HCT116 (cell line): ENCODE results near the gene EZH1. TPM values are rescaled to one million over a fixed set of nuclear protein-coding genes. Genes with fewer than 3 reads are reported as not detected.

Source experiments
- ATAC-seq: fragments of 200-7000 bp; cut with Tn5 transposase; 2 replicates; pipeline ENCODE4 v1.9.1; 2020; ENCODE audit warnings: mild to moderate bottlenecking, moderate library complexity
- BruUV-seq: library from RNA; stranded (reverse); fragments of 400-500 nt; replicated peaks from 2 replicates; lab custom pipeline; 2021; lab: Mats Ljungman, UMichigan
- CTCF ChIA-PET: fragments of 300-600 bp; sonication (Branson Sonifier 250); formaldehyde crosslinking; loops from one replicate; lab custom pipeline; 2021; ENCODE audit warnings: antibody characterized with exemption; lab: Charles Lee
- POLR2A ChIA-PET: fragments of 300-600, 350-600 bp; sonication (Branson Sonifier 250); formaldehyde crosslinking; loops from one replicate; lab custom pipeline; 2021; ENCODE audit warnings: antibody characterized with exemption; lab: Charles Lee
- RAD21 ChIA-PET, 2 experiments: fragments of 300-600 bp; sonication (Branson Sonifier 250); formaldehyde crosslinking; loops; one replicate each; lab custom pipeline; 2023; ENCODE audit warnings: low total read pairs in 2 of 2; ENCODE audit not compliant: uncharacterized antibody in 2 of 2, unreplicated experiment in 2 of 2, low non-redundant PET in 1 of 2; lab: Charles Lee
- DNase-seq: peaks from one replicate; pipeline ENCODE4 v3.0.0-alpha.2; 2010; ENCODE audit warnings: low read depth, low spot score
- H2AFZ ChIP-seq: fragments of 200-600 bp; shearing (Covaris generic), sonication (generic); 2 replicates; pipeline ENCODE4 v1.6.1; 2017; ENCODE audit warnings: low read depth, mixed run types, mixed read lengths, antibody characterized with exemption, low read length; ENCODE audit not compliant: poor library complexity, severe bottlenecking
- H3K27ac ChIP-seq: 2 replicates; pipeline ENCODE4 v1.5.1; 2012; ENCODE audit warnings: low read depth, low read length
- H3K27me3 ChIP-seq: fragments of 200-600 bp; sonication (generic); 2 replicates; pipeline ENCODE4 v1.6.1; 2016; ENCODE audit warnings: mixed run types, low read length, mixed read lengths; ENCODE audit not compliant: insufficient read depth
- H3K36me3 ChIP-seq, 2 experiments: fragments of 200-500 bp in 1 of 2; fragments of 200-600 bp in 1 of 2; sonication (Bioruptor generic) in 1 of 2; sonication (generic) in 1 of 2; 2 replicates each; pipeline versions ENCODE4 v1.5.1 to v1.6.1; 2014 to 2016; ENCODE audit warnings: low read length in 2 of 2, inconsistent platforms in 1 of 2, mixed read lengths in 1 of 2, mixed run types in 1 of 2; ENCODE audit not compliant: insufficient read depth in 2 of 2, control insufficient read depth in 1 of 2
- H3K4me1 ChIP-seq, 2 experiments: fragments of 200-600 bp in 1 of 2; sonication (generic) in 1 of 2; 2 replicates each; pipeline versions ENCODE4 v1.5.1 to v1.6.1; 2012 to 2017; ENCODE audit warnings: low read length in 2 of 2, inconsistent platforms in 1 of 2, mild to moderate bottlenecking in 1 of 2, mixed read lengths in 1 of 2, mixed run types in 1 of 2, moderate library complexity in 1 of 2; ENCODE audit not compliant: insufficient read depth in 2 of 2, control insufficient read depth in 1 of 2
- H3K4me2 ChIP-seq: fragments of 200-600 bp; sonication (generic); 2 replicates; pipeline ENCODE4 v1.6.1; 2017; ENCODE audit warnings: mixed run types, low read length, mixed read lengths
- H3K4me3 ChIP-seq, 2 experiments: fragments of 200-600 bp in 1 of 2; sonication (generic) in 1 of 2; replicated peaks in 1 of 2; 2 replicates each; pipeline ENCODE4 v1.5.1; 2011 to 2016; ENCODE audit warnings: low read length in 2 of 2, control low read depth in 1 of 2, low read depth in 1 of 2, mild to moderate bottlenecking in 1 of 2, mixed read lengths in 1 of 2, mixed run types in 1 of 2
- H3K79me2 ChIP-seq: fragments of 200-600 bp; sonication (generic); 2 replicates; pipeline ENCODE4 v1.6.1; 2017; ENCODE audit warnings: mild to moderate bottlenecking, mixed run types, low read length, moderate library complexity, mixed read lengths; ENCODE audit not compliant: insufficient read depth
- H3K9ac ChIP-seq: fragments of 200-600 bp; sonication (generic); 2 replicates; pipeline ENCODE4 v1.6.1; 2016; ENCODE audit warnings: low read length, mixed read lengths
- H3K9me2 ChIP-seq: fragments of 200-600 bp; sonication (generic), shearing (Covaris generic); 2 replicates; pipeline ENCODE4 v1.6.1; 2017; ENCODE audit warnings: mixed run types, mild to moderate bottlenecking, moderate library complexity; ENCODE audit not compliant: insufficient read depth
- H3K9me3 ChIP-seq, 2 experiments: fragments of 200-500 bp in 1 of 2; fragments of 200-600 bp in 1 of 2; sonication (Bioruptor generic) in 1 of 2; sonication (generic) in 1 of 2; 2 replicates each; pipeline ENCODE4 v1.6.1; 2014 to 2017; ENCODE audit warnings: low read length in 2 of 2, mixed read lengths in 2 of 2, inconsistent platforms in 1 of 2, low read depth in 1 of 2, mild to moderate bottlenecking in 1 of 2, mixed run types in 1 of 2, moderate library complexity in 1 of 2; ENCODE audit not compliant: control insufficient read depth in 1 of 2, insufficient read depth in 1 of 2
- H4K20me1 ChIP-seq: fragments of 200-600 bp; sonication (generic), shearing (Covaris generic); 2 replicates; pipeline ENCODE4 v1.6.1; 2017; ENCODE audit warnings: mixed run types, mild to moderate bottlenecking, moderate library complexity; ENCODE audit not compliant: insufficient read depth
- CBX3 ChIP-seq: IDR thresholded peaks from 2 replicates; pipeline ENCODE4 v1.6.1; 2012; ENCODE audit warnings: low read depth
- ELF1 ChIP-seq: IDR thresholded peaks from 2 replicates; pipeline ENCODE4 v1.6.1; 2012; ENCODE audit warnings: low read depth, borderline replicate concordance
- MAX ChIP-seq: IDR thresholded peaks from 2 replicates; pipeline ENCODE4 v1.6.1; 2012
- POLR2AphosphoS5 ChIP-seq: IDR thresholded peaks from 2 replicates; pipeline ENCODE4 v1.6.1; 2011; ENCODE audit warnings: mild to moderate bottlenecking, low read depth, low read length, moderate library complexity
- YY1 ChIP-seq: IDR thresholded peaks from 2 replicates; pipeline ENCODE4 v1.6.1; 2011; ENCODE audit warnings: low read length, low read depth, moderate library complexity, mild to moderate bottlenecking; ENCODE audit not compliant: insufficient replicate concordance; ENCODE audit errors: extremely low read depth
- intact Hi-C: fragments of 100-400 bp; cut with micrococcal nuclease; formaldehyde crosslinking; loops from 2 replicates; pipeline ENCODE4 v1.10.0; 2022
- total RNA-seq: library from RNA; stranded (reverse); gene quantifications from one replicate; pipeline ENCODE4 v1.2.1, GENCODE V29; 2021; ENCODE audit not compliant: unreplicated experiment

The EZH1 gene
- total RNA-seq, 1 experiment from 2014 or later = 29.3 TPM

GRCh38 chr17:42709561-42709960 lies 35.3 kb downstream of the EZH1 start:
- RAD21 ChIA-PET = no interaction called here
- Histone ChIP-seq H3K4me2 (no peak overlapping the region), H2AFZ (no peak overlapping the region), H4K20me1 (no peaks in the 10 kb centered on the region), H3K4me1 (no peaks in the 10 kb centered on the region), H3K36me3 (peaks cover 40 to 55% of the 10 kb centered on the region in 2 experiments), H3K79me2 (no peaks in the 10 kb centered on the region), H3K27ac (no peak overlapping the region), H3K4me3 (no peak overlapping the region), H3K9ac (no peak overlapping the region), H3K9me2 (no peaks in the 10 kb centered on the region), H3K9me3 (no peaks in the 10 kb centered on the region), H3K27me3 (no peaks in the 10 kb centered on the region)
- CTCF ChIA-PET = no interaction called here
- no peak for DNase-seq
- BruUV-seq = no TSS peak
- POLR2A ChIA-PET = no interaction called here
- ATAC-seq = no peak
- TF ChIP-seq MAX = no peak
- TF ChIP-seq POLR2AphosphoS5 = no peak
- intact Hi-C loops = no loop called here

- ChIA-PET POLR2A (no interaction called here), CTCF (interaction anchor here (0.8 to 1.3 kb wide), 2 partner anchors 28 to 130 kb away, joined by 3 read pairs; no protein-coding TSS in a partner anchor), RAD21 (no interaction called here)
- Histone ChIP-seq H3K27me3 (no peaks in the 10 kb centered on the region), H3K4me3 (no peak overlapping the region), H3K4me2 (no peak overlapping the region), H3K36me3 (peaks cover 33 to 57% of the 10 kb centered on the region in 2 experiments), H3K9me2 (no peaks in the 10 kb centered on the region), H4K20me1 (no peaks in the 10 kb centered on the region), H3K9ac (no peak overlapping the region), H3K4me1 (no peaks in the 10 kb centered on the region), H3K27ac (no peak overlapping the region), H2AFZ (no peak overlapping the region), H3K79me2 (no peaks in the 10 kb centered on the region), H3K9me3 (no peaks in the 10 kb centered on the region)
- intact Hi-C loops = no loop called here
- TF ChIP-seq ELF1 (no peak), CBX3 (no peak), YY1 (no peak)
- ATAC-seq = no peak
- DNase-seq = no peak
- BruUV-seq = no TSS peak
Observed at GRCh38 chr17:42708588-42708987, 36.3 kb downstream of the EZH1 start.
